CD8-positive, alpha-beta memory T cell (primary cell): ENCODE results near the gene PROX1. TPM values are rescaled to one million over a fixed set of nuclear protein-coding genes. Genes with fewer than 3 reads are reported as not detected.
A peak's percentile ranks its signal among the peaks of the same experiment; 100 is the strongest.

Experiments used
- CTCF ChIA-PET: fragments of 350-600 bp; sonication (Branson Sonifier 250); formaldehyde crosslinking; loops from one replicate; lab custom pipeline; 2021; ENCODE audit warnings: antibody characterized with exemption; lab: Charles Lee
- POLR2A ChIA-PET: fragments of 350-600 bp; sonication (Branson Sonifier 250); formaldehyde crosslinking; loops from one replicate; lab custom pipeline; 2021; ENCODE audit warnings: antibody characterized with exemption; lab: Charles Lee
- DNase-seq, 5 donors: peaks; one replicate each; pipeline versions ENCODE4 v3.0.0 to v3.0.0-alpha.2; 2020 to 2022; ENCODE audit warnings: mixed read lengths in 1 of 5
- H3K27ac ChIP-seq: one replicate; pipeline ENCODE4 v1.7.0; 2013; ENCODE audit warnings: low read depth, mild to moderate bottlenecking, low read length, moderate library complexity
- H3K27me3 ChIP-seq: 2 replicates; pipeline ENCODE4 v1.7.0; 2013; ENCODE audit warnings: low read length, mild to moderate bottlenecking; ENCODE audit not compliant: insufficient read depth, poor library complexity, severe bottlenecking
- H3K36me3 ChIP-seq: 2 replicates; pipeline ENCODE4 v1.7.0; 2013; ENCODE audit warnings: mild to moderate bottlenecking, low read length, moderate library complexity; ENCODE audit not compliant: insufficient read depth
- H3K4me1 ChIP-seq: 2 replicates; pipeline ENCODE4 v1.7.0; 2013; ENCODE audit warnings: mild to moderate bottlenecking, low read length, moderate library complexity; ENCODE audit not compliant: insufficient read depth
- H3K4me3 ChIP-seq: 2 replicates; pipeline ENCODE4 v1.7.0; 2013; ENCODE audit warnings: mild to moderate bottlenecking, low read length
- H3K9me3 ChIP-seq: 2 replicates; pipeline ENCODE4 v1.7.0; 2013; ENCODE audit warnings: mild to moderate bottlenecking, low read length
- H3K27ac Mint-ChIP-seq, 8 donors: one replicate each; pipeline ENCODE4 v1.8.0; 2020 to 2021; ENCODE audit warnings: mixed read lengths in 8 of 8, mild to moderate bottlenecking in 6 of 8, inconsistent platforms in 3 of 8, moderate library complexity in 3 of 8
- H3K27me3 Mint-ChIP-seq, 2 donors: one replicate each; pipeline ENCODE4 v1.8.0; 2020 to 2021; ENCODE audit warnings: mixed read lengths in 2 of 2, mild to moderate bottlenecking in 1 of 2, moderate library complexity in 1 of 2
- H3K36me3 Mint-ChIP-seq, 3 donors: one replicate each; pipeline ENCODE4 v1.8.0; 2020 to 2021; ENCODE audit warnings: mixed read lengths in 3 of 3, inconsistent platforms in 1 of 3, mild to moderate bottlenecking in 1 of 3
- H3K4me1 Mint-ChIP-seq, 3 donors: one replicate each; pipeline ENCODE4 v1.8.0; 2020 to 2021; ENCODE audit warnings: mixed read lengths in 3 of 3, inconsistent platforms in 1 of 3, mild to moderate bottlenecking in 1 of 3
- H3K4me3 Mint-ChIP-seq, 7 donors: one replicate each; pipeline ENCODE4 v1.8.0; 2020 to 2021; ENCODE audit warnings: mixed read lengths in 7 of 7, mild to moderate bottlenecking in 6 of 7, moderate library complexity in 4 of 7, inconsistent platforms in 2 of 7
- H3K9me3 Mint-ChIP-seq, 5 donors: one replicate each; pipeline ENCODE4 v1.8.0; 2020 to 2022; ENCODE audit warnings: mixed read lengths in 5 of 5, mild to moderate bottlenecking in 3 of 5, moderate library complexity in 2 of 5, inconsistent platforms in 1 of 5
- polyA plus RNA-seq: library from polyadenylated mRNA; unstranded; fragments of 300-500 nt; fragmentation: Illumina TruSeq; gene quantifications from one replicate; pipeline ENCODE4 v1.2.3, GENCODE V29; 2021
- total RNA-seq, 2 experiments: library from RNA; stranded (reverse); gene quantifications; one replicate each; pipeline ENCODE4 v1.2.3, GENCODE V29; 2021

PROX1 gene
- total and polyA plus RNA-seq, 3 experiments from 2014 or later: not detected

GRCh38 chr1:213982672-213983492 is 4.9 kb upstream of the PROX1 start:
- CTCF ChIA-PET: no interaction called here
- POLR2A ChIA-PET: no interaction called here
- peaks cover 9 to 26% (median 23%) of the 10 kb centered on the region in 3 donors for H3K4me1 Mint-ChIP-seq

GRCh38 chr1:213983493-213984386 is 4.0 kb upstream of the PROX1 start:
- Histone ChIP-seq H3K9me3 (no peaks in the 10 kb centered on the region), H3K4me1 (peaks cover 12% of the 10 kb centered on the region), H3K36me3 (no peaks in the 10 kb centered on the region), H3K27ac (no peak overlapping the region), H3K27me3 (peaks cover 63% of the 10 kb centered on the region), H3K4me3 (no peak overlapping the region)
- H3K27me3 Mint-ChIP-seq: peaks cover 66 to 85% of the 10 kb centered on the region in 2 donors
- no peak for DNase-seq
- no peak overlapping the region for H3K4me3 Mint-ChIP-seq
- peaks cover 18 to 35% (median 32%) of the 10 kb centered on the region in 3 donors for H3K4me1 Mint-ChIP-seq
- H3K36me3 Mint-ChIP-seq: no peaks in the 10 kb centered on the region
- peaks cover 0 to 42% (median 18%) of the 10 kb centered on the region in 5 donors for H3K9me3 Mint-ChIP-seq
- ChIA-PET CTCF (no interaction called here), POLR2A (no interaction called here)
- peak overlapping the region in 1 of 8 donors; percentile 61 for H3K27ac Mint-ChIP-seq

More at GRCh38 chr1:213982672-213983492, 4.9 kb upstream of the PROX1 start:
- H3K36me3 ChIP-seq: no peaks in the 10 kb centered on the region
- no peak overlapping the region for H3K27ac ChIP-seq
- H3K4me3 ChIP-seq: no peak overlapping the region
- Mint-ChIP-seq H3K9me3 (peaks cover 0 to 43% (median 16%) of the 10 kb centered on the region in 5 donors), H3K27ac (no peak overlapping the region), H3K27me3 (peaks cover 68 to 81% of the 10 kb centered on the region in 2 donors), H3K36me3 (no peaks in the 10 kb centered on the region), H3K4me3 (no peak overlapping the region)
- peaks cover 5% of the 10 kb centered on the region for H3K4me1 ChIP-seq
- H3K9me3 ChIP-seq: no peaks in the 10 kb centered on the region
- H3K27me3 ChIP-seq: peaks cover 56% of the 10 kb centered on the region
- DNase-seq: no peak

GRCh38 chr1:213984387-213985208 is 3.2 kb upstream of the PROX1 start:
- H3K9me3 Mint-ChIP-seq: peaks cover 0 to 38% (median 18%) of the 10 kb centered on the region in 5 donors
- no peak overlapping the region for H3K4me3 ChIP-seq
- peaks cover 63% of the 10 kb centered on the region for H3K27me3 ChIP-seq
- no peak overlapping the region for H3K27ac Mint-ChIP-seq
- ChIA-PET CTCF (no interaction called here), POLR2A (no interaction called here)
- H3K9me3 ChIP-seq: no peaks in the 10 kb centered on the region
- DNase-seq: no peak
- peaks cover 0 to 1% (median 0%) of the 10 kb centered on the region in 3 donors for H3K36me3 Mint-ChIP-seq
- peaks cover 70 to 85% of the 10 kb centered on the region in 2 donors for H3K27me3 Mint-ChIP-seq
- H3K4me1 Mint-ChIP-seq: peaks cover 25 to 43% (median 40%) of the 10 kb centered on the region in 3 donors
- no peak overlapping the region for H3K27ac ChIP-seq
- no peak overlapping the region for H3K4me3 Mint-ChIP-seq
- H3K4me1 ChIP-seq: peaks cover 14% of the 10 kb centered on the region
- H3K36me3 ChIP-seq: no peaks in the 10 kb centered on the region

DNA sequence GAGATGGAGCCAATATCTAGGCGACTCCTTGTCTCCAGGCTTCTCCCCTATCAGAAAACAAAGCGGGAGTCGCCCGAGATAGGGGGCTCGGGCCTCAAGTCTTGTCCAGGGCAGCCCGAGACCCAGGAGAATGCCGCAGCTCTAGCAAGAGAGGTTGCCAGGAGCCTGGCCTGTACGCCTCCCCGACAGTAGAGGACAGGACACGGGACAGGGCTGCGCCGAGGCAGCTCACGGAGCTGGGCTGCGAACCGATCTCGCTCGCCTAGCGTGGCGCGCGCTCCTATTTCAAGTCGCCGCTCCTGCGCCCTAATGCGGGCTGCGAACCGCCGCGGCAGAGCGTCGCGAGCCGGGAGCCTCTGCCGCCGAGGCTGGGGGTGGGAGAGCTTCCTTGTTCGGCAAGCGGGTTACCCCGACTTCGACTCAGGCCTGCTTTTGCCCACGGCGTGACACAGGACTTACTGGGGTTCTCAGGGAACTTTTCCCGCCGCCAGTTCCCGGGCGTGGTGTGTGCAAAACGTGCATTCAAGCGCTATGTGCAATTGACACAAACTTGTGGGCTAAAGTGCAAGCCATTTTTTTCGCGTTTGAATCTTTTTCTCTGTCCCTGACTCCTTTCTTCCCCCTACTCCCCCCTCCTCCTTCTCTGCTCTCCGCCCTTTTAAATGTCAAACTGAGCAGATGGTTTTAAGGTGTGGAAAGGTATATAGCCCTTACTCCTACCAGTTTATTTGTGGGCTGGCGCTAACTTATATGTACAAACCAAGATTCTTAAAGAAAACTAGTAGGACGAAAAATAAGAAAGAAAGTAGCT is 2.4 kb upstream of the PROX1 start:
- H3K27ac Mint-ChIP-seq: no peak overlapping the region
- H3K4me1 ChIP-seq: peaks cover 14% of the 10 kb centered on the region
- peaks cover 75 to 90% of the 10 kb centered on the region in 2 donors for H3K27me3 Mint-ChIP-seq

GRCh38 chr1:213986020-213986924 is 1.5 kb upstream of the PROX1 start:
- no peak for DNase-seq
- Mint-ChIP-seq H3K27me3 (peaks cover 75 to 90% of the 10 kb centered on the region in 2 donors), H3K9me3 (peaks cover 0 to 35% (median 18%) of the 10 kb centered on the region in 5 donors), H3K4me1 (peaks cover 25 to 46% (median 43%) of the 10 kb centered on the region in 3 donors), H3K4me3 (peak overlapping the region in 1 of 7 donors; percentile 30), H3K36me3 (peaks cover 0 to 1% (median 0%) of the 10 kb centered on the region in 3 donors), H3K27ac (no peak overlapping the region)
- peaks cover 56% of the 10 kb centered on the region for H3K27me3 ChIP-seq
- H3K9me3 ChIP-seq: no peaks in the 10 kb centered on the region
- peaks cover 14% of the 10 kb centered on the region for H3K4me1 ChIP-seq
- CTCF ChIA-PET: no interaction called here
- H3K27ac ChIP-seq: no peak overlapping the region
- H3K36me3 ChIP-seq: no peaks in the 10 kb centered on the region
- no peak overlapping the region for H3K4me3 ChIP-seq
- POLR2A ChIA-PET: no interaction called here

More for the DNA sequence above, 2.4 kb upstream of the PROX1 start:
- H3K4me3 Mint-ChIP-seq: no peak overlapping the region
- Histone ChIP-seq H3K4me3 (no peak overlapping the region), H3K9me3 (no peaks in the 10 kb centered on the region), H3K27me3 (peaks cover 64% of the 10 kb centered on the region), H3K36me3 (no peaks in the 10 kb centered on the region), H3K27ac (no peak overlapping the region)
- peaks cover 0 to 1% (median 0%) of the 10 kb centered on the region in 3 donors for H3K36me3 Mint-ChIP-seq
- ChIA-PET CTCF (no interaction called here), POLR2A (no interaction called here)
- H3K4me1 Mint-ChIP-seq: peaks cover 25 to 46% (median 43%) of the 10 kb centered on the region in 3 donors
- no peak for DNase-seq
- peaks cover 0 to 36% (median 19%) of the 10 kb centered on the region in 5 donors for H3K9me3 Mint-ChIP-seq

DNA sequence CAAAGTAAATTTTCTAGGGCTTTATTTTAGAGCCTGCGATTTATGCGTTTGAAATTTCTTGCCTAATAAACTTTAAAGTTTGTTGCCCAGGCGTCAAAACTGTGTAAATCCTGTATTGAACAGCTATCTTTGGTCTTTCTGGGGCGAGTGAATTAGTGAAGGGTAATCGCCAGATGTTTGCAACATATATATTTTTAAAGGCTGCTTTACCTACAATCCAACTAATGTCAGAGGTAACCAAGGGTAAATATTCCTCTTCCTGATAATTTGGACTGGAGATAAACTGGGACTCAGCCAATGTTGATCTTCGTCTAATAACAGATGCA is 885 bp upstream of the PROX1 start:
- H3K27me3 Mint-ChIP-seq: peaks cover 73 to 89% of the 10 kb centered on the region in 2 donors
- CTCF ChIA-PET: no interaction called here

More for the DNA sequence above, 885 bp upstream of the PROX1 start:
- Mint-ChIP-seq H3K4me1 (peaks cover 25 to 46% (median 43%) of the 10 kb centered on the region in 3 donors), H3K9me3 (peaks cover 0 to 30% (median 18%) of the 10 kb centered on the region in 5 donors), H3K27ac (no peak overlapping the region), H3K4me3 (peak overlapping the region in 3 of 7 donors; percentile 28 to 62 (median 38)), H3K36me3 (peaks cover 0 to 1% (median 0%) of the 10 kb centered on the region in 3 donors)
- Histone ChIP-seq H3K9me3 (no peaks in the 10 kb centered on the region), H3K4me1 (peaks cover 14% of the 10 kb centered on the region), H3K36me3 (no peaks in the 10 kb centered on the region), H3K27ac (no peak overlapping the region), H3K4me3 (no peak overlapping the region), H3K27me3 (peaks cover 55% of the 10 kb centered on the region)
- no peak for DNase-seq
- POLR2A ChIA-PET: no interaction called here
